ENCODE measurements around the gene NME3.
A peak's percentile ranks its signal among the peaks of the same experiment; 100 is the strongest.

- no peak for TF ChIP-seq CTCF (IDR thresholded peaks at IDR 0.05)
- peak in 1 of 3 donors; percentile 4 for TF ChIP-seq POLR2AphosphoS5 (IDR thresholded peaks at IDR 0.05)
Measured at GRCh38 chr16:1773703-1774447, 2.5 kb upstream of the NME3 start.
